ENCODE measurements around the gene DOK5.
"Not testable (repeated sequence)": the region's sequence is repeated elsewhere in the genome, so short reads cannot be mapped to it uniquely, and the experiment has no call there.

The DOK5 gene

GRCh38 chr20:54475334-54476168 is at the start of gene DOK5:
DOK5 (plus strand) TSS chr20:54475593; CDS start chr20:54475947, 354 bp downstream.
- DNase-seq = no peak

DNA sequence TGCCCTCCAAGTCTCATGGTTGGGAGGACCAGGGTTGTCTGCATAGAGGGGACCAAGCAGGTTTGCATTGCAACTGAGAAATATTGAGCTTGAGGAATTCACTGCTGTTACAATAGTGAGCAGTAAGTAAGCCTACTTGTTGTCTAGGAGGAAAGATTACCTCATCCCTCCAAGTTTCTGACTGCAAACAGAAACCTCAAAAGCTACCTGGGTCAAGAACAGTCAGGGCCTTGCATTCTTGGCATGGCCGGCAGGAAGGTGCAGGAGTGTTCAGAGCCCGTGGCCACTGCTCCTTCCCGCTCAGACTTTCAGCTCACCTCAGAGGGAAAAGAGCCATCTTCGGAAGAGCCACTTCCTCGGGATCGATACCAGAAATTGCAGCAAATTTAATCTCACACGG is 46.0 kb upstream of the DOK5 start:
- no peak for DNase-seq

DNA sequence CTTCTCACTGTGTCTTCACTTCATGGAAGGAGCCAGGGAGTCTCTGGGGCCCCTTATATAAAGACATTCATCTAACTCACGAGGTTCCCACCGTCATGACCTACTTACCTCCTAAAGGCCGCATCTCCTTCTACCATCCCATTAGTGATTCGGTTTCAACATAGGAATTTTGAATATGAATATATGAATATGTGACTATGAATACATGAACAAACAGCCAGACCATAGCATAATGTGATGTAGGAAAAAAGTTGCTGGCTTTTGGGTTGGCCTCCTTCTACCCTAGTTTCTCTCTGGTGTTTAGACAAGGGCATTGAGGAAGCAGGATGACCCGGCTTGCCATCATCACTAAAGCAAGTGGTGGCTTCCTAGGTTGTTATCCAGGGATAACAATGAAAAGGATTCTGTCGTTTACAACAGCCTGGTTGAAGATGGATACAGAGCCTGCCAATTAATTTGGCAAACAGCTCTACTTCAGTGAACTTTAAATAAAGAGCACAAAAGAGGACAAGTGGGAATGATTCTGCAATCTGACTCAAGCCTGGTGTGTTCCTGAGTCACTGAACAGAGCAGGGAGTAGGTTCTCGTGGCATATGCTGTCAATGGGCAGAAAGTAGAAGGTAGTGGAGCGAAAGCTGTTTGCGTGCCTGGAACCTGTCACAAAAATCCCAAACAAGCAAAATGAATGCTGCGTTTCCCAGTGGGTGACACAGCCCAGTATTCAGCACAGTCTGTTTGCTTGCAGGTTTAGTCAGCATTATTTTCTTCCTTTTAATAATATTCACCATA is 44.0 kb upstream of the DOK5 start:
- no peak for DNase-seq

DNA sequence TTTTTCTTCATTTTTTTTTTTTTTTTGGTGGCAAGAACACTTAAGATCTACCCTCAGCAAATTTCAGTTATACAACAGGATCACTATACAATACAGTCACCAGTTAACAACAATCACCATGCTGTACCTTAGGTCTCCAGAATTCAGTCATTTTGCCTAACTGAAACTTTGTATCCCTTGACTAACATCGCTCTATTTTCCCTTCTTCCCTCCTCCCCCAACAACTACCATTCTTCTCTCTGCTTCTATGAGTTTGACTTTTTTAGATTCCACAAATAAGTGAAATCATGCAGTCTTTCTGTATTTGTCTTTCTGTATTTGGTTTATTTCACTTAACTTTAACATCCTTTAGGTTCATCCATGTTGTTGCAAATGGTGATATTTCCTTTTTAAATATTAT is 42.4 kb upstream of the DOK5 start:
- DNase-seq = no peak

DNA sequence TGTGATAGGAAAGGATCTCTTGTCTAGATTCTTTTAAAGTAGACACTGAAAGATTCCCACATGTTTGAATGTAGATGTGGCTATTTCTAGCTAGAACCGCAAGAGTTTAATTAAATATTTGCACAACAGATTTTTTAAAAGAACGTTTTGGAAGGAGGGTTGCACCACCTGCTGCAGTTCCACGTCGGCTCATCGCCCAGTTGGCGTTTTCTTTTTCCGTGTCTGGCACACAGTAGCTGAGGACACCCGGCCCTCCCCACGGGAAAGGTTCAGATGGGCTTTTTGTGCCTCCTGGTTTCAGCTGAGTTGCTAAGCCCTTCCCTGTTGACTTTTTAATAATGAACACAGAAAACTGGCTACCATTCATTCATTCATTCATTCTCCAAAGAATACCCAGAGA is 41.8 kb upstream of the DOK5 start:
- DNase-seq = no peak

GRCh38 chr20:54434196-54434595 is 41.2 kb upstream of the DOK5 start:
- no peak for DNase-seq

- DNase-seq = no peak
Measured at GRCh38 chr20:54435015-54435414, 40.4 kb upstream of the DOK5 start.

GRCh38 chr20:54436410-54436809 is 39.0 kb upstream of the DOK5 start:
- not testable (repeated sequence) for DNase-seq

DNA sequence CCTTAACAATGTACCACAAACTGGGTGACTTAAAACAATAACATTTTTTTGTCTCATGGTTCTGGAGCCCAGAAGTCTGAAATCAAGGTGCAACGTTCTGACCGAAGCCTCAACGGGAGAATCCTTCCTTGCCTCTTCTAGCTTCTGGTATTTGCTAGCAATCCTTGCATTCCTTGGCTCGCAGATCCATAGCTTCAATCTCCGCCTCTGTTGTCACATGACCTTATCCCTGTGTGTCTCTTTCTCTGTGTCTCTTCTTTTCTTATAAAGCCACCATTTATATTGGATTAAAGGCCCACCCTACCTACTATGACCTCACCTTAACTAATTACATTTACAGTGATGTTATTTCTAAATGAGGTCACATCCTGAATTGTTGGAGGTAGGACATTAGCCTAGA is 37.2 kb upstream of the DOK5 start:
- no peak for DNase-seq

GRCh38 chr20:54450207-54450606 is 25.2 kb upstream of the DOK5 start:
- no peak for DNase-seq

GRCh38 chr20:54451171-54451570 is 24.2 kb upstream of the DOK5 start:
- DNase-seq = no peak

- no peak for DNase-seq
Measured at GRCh38 chr20:54452277-54452676, 23.1 kb upstream of the DOK5 start.

DNA sequence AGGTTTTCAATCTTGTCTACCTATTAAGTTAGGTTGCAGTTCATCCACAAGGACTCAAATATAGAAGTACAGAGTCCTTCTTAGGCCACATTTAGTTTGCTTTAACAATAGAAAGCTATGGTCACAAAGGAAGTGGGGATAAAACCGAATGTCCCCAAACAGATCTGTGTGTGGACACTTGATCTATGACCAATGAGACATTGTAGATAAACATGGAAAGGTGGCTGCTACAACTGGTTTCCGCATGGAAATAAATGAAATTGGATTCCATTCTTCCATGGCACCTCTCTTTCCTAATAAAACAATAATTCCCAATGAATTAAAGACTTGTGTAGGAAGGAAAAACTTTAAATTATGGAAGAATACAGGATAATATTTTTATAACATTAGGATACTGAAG is 20.4 kb upstream of the DOK5 start:
- no peak for DNase-seq

GRCh38 chr20:54456423-54456822 is 19.0 kb upstream of the DOK5 start:
- no peak for DNase-seq

- no peak for DNase-seq
Measured at GRCh38 chr20:54456961-54457360, 18.4 kb upstream of the DOK5 start.

GRCh38 chr20:54458219-54458618 is 17.2 kb upstream of the DOK5 start:
- no peak for DNase-seq

- DNase-seq = no peak
Measured at GRCh38 chr20:54459279-54459678, 16.1 kb upstream of the DOK5 start.

GRCh38 chr20:54464003-54464402 is 11.4 kb upstream of the DOK5 start:
- DNase-seq = no peak

DNA sequence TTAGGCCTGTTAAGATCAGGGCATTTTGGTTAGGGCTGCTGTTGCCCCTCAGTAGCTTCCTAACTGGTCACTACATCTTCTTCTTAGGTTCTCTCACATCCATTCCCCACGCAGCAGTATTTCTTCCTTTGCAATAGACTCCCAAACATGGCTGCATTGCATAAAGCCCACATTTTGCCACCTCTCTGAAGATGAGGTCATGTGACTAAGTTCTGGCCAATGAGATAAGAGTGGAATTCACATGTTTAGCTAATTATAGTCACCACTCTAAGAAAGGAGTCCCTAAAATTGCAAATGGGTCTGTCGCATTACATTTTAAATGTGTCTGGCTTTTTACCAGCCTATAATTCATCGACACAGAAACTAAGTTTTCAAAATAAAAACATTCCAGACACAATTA is 9.3 kb upstream of the DOK5 start:
- no peak for DNase-seq

GRCh38 chr20:54467622-54468021 is 7.8 kb upstream of the DOK5 start:
- no peak for DNase-seq

GRCh38 chr20:54468082-54468481 is 7.3 kb upstream of the DOK5 start:
- no peak for DNase-seq

- no peak for DNase-seq
Measured at GRCh38 chr20:54469293-54469692, 6.1 kb upstream of the DOK5 start.

DNA sequence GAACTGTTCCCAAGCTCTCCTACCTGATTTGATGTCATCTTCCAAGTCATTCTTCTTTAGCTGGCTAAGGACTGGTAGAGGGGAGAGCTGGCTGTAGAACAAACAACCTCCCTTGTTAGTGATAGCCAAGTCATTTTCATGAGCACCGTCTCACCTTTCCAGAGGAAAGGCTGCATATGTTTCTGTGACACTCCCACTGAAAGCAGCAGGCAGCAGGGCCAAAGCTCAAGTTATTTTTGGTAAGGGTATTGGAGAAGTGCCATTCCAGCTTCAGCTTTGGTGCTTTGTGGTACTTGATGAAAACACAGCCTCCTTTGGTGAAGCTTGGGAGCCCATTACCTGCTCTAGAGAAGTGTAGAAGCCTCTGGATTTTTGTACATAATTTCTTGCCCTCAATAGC is 5.4 kb upstream of the DOK5 start:
- DNase-seq = no peak

DNA sequence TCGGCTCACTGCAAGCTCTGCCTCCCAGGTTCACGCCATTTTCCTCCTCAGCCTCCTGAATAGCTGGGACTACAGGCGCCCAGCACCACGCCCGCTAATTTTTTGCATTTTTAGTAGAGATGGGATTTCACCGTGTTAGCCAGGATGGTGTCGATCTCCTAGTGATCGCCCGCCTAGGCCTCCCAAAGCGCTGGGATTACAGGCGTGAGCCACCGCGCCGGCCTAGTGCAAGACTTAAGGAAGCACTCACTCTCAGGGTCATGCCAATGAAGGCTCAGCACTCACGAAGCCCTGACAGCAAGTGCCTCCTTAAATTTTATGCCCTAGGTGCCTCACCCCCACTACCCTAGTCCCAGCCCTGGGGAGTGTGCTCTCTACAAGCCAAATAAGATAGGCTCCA is 4.7 kb upstream of the DOK5 start:
- no peak for DNase-seq
